ENCODE data around the gene LCE4A.

DNA sequence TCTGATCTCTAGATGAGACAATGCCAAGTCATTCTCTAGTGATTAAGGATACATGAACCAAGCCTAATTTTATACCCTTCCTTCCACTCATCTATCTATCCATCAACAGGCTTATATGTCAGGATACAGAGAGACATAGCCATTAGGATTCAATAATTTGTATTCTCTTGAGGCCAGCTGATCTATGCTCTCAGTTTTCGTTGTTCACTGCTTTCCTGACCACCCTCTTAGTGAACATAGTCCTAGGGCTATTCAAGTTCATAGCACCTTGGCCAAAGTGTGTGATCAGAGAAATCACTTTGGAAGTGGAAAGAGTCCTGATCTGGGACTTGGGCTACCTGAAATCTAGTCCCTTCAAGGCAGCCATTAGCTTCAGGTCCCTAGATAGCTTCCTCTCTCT is 45.6 kb downstream of the LCE4A start:
- no peak for TF ChIP-seq POLR2AphosphoS5 (IDR thresholded peaks at IDR 0.05; ENCODE audit: borderline replicate concordance, low read depth, low read length)
- TF ChIP-seq EZH2 (IDR thresholded peaks at IDR 0.05) = no peak
